ENCODE measurements around the gene TTLL6.

Gene TTLL6

DNA sequence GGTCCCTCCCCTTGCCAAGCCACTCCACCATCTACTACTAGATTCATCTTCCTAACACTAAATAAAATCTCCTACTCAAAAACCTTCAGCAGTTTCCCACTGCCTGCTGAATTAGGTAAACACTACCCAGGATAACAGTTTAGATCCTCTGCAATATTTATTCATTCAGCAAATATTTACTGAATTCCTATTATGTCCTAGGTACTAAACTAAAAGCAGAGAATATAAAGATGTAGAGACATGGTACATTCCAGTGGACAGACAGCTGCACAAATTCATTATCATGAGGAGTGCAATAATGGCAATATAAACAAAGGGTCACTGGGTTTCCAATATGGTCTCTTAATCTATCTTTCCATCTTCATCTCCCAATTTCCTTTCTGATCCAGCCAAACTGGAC is 57.7 kb downstream of the TTLL6 start:
- Histone ChIP-seq H3K27ac (ENCODE audit: low read depth, low read length) (no peak overlapping the region), H3K4me3 (ENCODE audit: insufficient read depth, low read length, poor library complexity, severe bottlenecking) (no peak overlapping the region), H4K20me1 (ENCODE audit: low read depth, low read length) (no peaks in the 10 kb centered on the region), H3K4me2 (ENCODE audit: low read depth, low read length, poor library complexity, severe bottlenecking) (no peak overlapping the region), H3K9me3 (ENCODE audit: insufficient read depth, low read length) (no peaks in the 10 kb centered on the region), H3F3A (ENCODE audit: insufficient read depth) (no peaks in the 10 kb centered on the region), H3K79me2 (ENCODE audit: insufficient read depth, low read length) (no peaks in the 10 kb centered on the region), H3K27me3 (ENCODE audit: low read length) (no peaks in the 10 kb centered on the region), H3K9me2 (replicated peaks; ENCODE audit: insufficient read depth, low read length) (no peaks in the 10 kb centered on the region), H3K36me3 (ENCODE audit: low read length) (no peaks in the 10 kb centered on the region), H3K9ac (ENCODE audit: low read length) (no peak overlapping the region), H2AFZ (ENCODE audit: low read depth, low read length, severe bottlenecking) (no peak overlapping the region)
- TF ChIP-seq, protein P1, sequence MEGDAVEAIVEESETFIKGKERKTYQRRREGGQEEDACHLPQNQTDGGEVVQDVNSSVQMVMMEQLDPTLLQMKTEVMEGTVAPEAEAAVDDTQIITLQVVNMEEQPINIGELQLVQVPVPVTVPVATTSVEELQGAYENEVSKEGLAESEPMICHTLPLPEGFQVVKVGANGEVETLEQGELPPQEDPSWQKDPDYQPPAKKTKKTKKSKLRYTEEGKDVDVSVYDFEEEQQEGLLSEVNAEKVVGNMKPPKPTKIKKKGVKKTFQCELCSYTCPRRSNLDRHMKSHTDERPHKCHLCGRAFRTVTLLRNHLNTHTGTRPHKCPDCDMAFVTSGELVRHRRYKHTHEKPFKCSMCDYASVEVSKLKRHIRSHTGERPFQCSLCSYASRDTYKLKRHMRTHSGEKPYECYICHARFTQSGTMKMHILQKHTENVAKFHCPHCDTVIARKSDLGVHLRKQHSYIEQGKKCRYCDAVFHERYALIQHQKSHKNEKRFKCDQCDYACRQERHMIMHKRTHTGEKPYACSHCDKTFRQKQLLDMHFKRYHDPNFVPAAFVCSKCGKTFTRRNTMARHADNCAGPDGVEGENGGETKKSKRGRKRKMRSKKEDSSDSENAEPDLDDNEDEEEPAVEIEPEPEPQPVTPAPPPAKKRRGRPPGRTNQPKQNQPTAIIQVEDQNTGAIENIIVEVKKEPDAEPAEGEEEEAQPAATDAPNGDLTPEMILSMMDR (IDR thresholded peaks at IDR 0.05; ENCODE audit: insufficient read depth, low read length, poor library complexity, severe bottlenecking) = no peak
- TF ChIP-seq EZH2phosphoT487 (conservative IDR thresholded peaks at IDR 0.05; ENCODE audit: low read length) = no peak

DNA sequence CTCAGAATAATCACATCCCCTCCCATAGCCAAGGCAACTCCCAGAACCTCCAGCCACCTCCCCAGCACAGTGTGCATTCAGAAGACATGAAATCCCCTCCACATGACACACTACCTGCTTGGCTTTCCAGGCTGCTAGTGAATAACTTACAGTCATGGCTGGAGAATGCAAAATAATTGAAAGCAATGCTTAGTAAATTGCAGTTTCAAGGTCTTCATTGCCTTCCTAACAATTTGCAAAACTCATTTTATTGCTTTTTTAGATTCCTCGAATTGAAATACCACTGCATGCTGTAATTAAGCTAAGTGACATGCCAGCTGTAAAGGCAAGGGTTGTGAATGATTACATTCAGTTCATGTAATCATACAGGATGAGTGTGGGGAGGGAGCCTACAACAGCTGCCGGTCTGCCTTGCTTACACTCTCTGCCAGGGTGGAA is 59.5 kb downstream of the TTLL6 start:
- Histone ChIP-seq H3K9ac (ENCODE audit: low read length) (no peak overlapping the region), H3K79me2 (ENCODE audit: insufficient read depth, low read length) (no peaks in the 10 kb centered on the region), H3K9me2 (replicated peaks; ENCODE audit: insufficient read depth, low read length) (no peaks in the 10 kb centered on the region), H3K4me3 (ENCODE audit: insufficient read depth, low read length, poor library complexity, severe bottlenecking) (no peak overlapping the region), H3F3A (ENCODE audit: insufficient read depth) (no peaks in the 10 kb centered on the region), H3K27me3 (ENCODE audit: low read length) (no peaks in the 10 kb centered on the region), H2AFZ (ENCODE audit: low read depth, low read length, severe bottlenecking) (no peak overlapping the region), H3K9me3 (ENCODE audit: insufficient read depth, low read length) (no peaks in the 10 kb centered on the region), H3K36me3 (ENCODE audit: low read length) (no peaks in the 10 kb centered on the region), H3K4me2 (ENCODE audit: low read depth, low read length, poor library complexity, severe bottlenecking) (no peak overlapping the region), H3K27ac (ENCODE audit: low read depth, low read length) (no peak overlapping the region), H4K20me1 (ENCODE audit: low read depth, low read length) (no peaks in the 10 kb centered on the region)
- TF ChIP-seq, protein P1 (IDR thresholded peaks at IDR 0.05; ENCODE audit: insufficient read depth, low read length, poor library complexity, severe bottlenecking) = no peak
- no peak for TF ChIP-seq EZH2phosphoT487 (conservative IDR thresholded peaks at IDR 0.05; ENCODE audit: low read length)

DNA sequence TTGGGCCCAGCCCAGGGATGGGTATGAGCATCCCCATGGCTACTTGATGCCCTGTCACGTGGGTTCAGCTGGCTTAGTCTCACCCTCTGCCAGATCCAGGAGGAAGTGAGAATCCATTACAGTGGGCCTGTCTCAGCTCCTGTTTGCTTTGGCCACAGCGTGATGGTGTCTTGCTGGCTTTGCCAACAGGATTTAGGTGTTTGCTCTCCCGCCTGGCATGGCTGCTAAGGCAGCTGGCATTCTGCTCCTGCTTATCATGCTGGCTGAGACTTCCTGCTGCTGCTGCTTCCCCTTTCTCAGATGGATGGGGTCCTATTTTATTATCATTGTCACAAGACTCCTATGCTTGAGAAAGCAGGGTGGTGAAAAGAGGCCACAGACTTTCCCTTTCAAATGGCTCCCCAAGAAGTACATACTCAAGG is 60.2 kb downstream of the TTLL6 start:
- no peak overlapping the region for H3K27ac ChIP-seq (ENCODE audit: low read depth, low read length)

More for the DNA sequence above, 60.2 kb downstream of the TTLL6 start:
- no peaks in the 10 kb centered on the region for H3K27me3 ChIP-seq (ENCODE audit: low read length)
- no peaks in the 10 kb centered on the region for H3K79me2 ChIP-seq (ENCODE audit: insufficient read depth, low read length)
- no peak overlapping the region for H3K4me2 ChIP-seq (ENCODE audit: low read depth, low read length, poor library complexity, severe bottlenecking)
- no peaks in the 10 kb centered on the region for H3F3A ChIP-seq (ENCODE audit: insufficient read depth)
- no peaks in the 10 kb centered on the region for H3K9me3 ChIP-seq (ENCODE audit: insufficient read depth, low read length)
- H3K9me2 ChIP-seq (replicated peaks; ENCODE audit: insufficient read depth, low read length) = no peaks in the 10 kb centered on the region
- H3K4me3 ChIP-seq (ENCODE audit: insufficient read depth, low read length, poor library complexity, severe bottlenecking) = no peak overlapping the region
- H3K9ac ChIP-seq (ENCODE audit: low read length) = no peak overlapping the region
- H4K20me1 ChIP-seq (ENCODE audit: low read depth, low read length) = no peaks in the 10 kb centered on the region
- H2AFZ ChIP-seq (ENCODE audit: low read depth, low read length, severe bottlenecking) = no peak overlapping the region
- TF ChIP-seq, protein P1 (IDR thresholded peaks at IDR 0.05; ENCODE audit: insufficient read depth, low read length, poor library complexity, severe bottlenecking) = no peak
- no peak for TF ChIP-seq EZH2phosphoT487 (conservative IDR thresholded peaks at IDR 0.05; ENCODE audit: low read length)
- no peaks in the 10 kb centered on the region for H3K36me3 ChIP-seq (ENCODE audit: low read length)
